ENCODE measurements around the gene KIF5C.

DNA sequence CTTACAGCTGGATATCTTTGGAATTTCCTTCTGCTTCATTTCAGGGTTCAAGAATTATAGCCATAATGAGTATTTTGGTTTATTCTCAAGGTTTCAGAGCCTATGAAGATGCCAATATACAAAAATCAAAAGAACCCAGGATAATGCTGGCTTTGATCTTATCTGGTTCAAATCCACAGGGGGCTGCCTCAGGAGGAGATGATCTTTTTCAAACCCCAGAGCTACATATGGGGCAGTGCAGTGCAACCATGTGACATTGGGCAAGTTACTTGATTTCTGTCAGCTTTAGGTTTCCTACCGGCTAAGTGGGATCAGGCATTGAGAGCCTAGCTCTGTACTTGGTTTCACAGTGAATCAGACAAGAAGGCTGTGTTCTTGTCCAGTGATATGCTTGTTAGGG, 140.5 kb downstream of the KIF5C start:
- TF ChIP-seq, protein P1, sequence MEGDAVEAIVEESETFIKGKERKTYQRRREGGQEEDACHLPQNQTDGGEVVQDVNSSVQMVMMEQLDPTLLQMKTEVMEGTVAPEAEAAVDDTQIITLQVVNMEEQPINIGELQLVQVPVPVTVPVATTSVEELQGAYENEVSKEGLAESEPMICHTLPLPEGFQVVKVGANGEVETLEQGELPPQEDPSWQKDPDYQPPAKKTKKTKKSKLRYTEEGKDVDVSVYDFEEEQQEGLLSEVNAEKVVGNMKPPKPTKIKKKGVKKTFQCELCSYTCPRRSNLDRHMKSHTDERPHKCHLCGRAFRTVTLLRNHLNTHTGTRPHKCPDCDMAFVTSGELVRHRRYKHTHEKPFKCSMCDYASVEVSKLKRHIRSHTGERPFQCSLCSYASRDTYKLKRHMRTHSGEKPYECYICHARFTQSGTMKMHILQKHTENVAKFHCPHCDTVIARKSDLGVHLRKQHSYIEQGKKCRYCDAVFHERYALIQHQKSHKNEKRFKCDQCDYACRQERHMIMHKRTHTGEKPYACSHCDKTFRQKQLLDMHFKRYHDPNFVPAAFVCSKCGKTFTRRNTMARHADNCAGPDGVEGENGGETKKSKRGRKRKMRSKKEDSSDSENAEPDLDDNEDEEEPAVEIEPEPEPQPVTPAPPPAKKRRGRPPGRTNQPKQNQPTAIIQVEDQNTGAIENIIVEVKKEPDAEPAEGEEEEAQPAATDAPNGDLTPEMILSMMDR (conservative IDR thresholded peaks at IDR 0.05; ENCODE audit: low read depth in 2 of 2): no peak
- TF ChIP-seq POLR2AphosphoS5 (IDR thresholded peaks at IDR 0.05; ENCODE audit: low read depth): no peak
- no peak for TF ChIP-seq JUNB (IDR thresholded peaks at IDR 0.05; ENCODE audit: unreplicated experiment)
- TF ChIP-seq ZNF114 (CRISPR knock-in tag; IDR thresholded peaks at IDR 0.05): no peak
- TF ChIP-seq, protein P2, sequence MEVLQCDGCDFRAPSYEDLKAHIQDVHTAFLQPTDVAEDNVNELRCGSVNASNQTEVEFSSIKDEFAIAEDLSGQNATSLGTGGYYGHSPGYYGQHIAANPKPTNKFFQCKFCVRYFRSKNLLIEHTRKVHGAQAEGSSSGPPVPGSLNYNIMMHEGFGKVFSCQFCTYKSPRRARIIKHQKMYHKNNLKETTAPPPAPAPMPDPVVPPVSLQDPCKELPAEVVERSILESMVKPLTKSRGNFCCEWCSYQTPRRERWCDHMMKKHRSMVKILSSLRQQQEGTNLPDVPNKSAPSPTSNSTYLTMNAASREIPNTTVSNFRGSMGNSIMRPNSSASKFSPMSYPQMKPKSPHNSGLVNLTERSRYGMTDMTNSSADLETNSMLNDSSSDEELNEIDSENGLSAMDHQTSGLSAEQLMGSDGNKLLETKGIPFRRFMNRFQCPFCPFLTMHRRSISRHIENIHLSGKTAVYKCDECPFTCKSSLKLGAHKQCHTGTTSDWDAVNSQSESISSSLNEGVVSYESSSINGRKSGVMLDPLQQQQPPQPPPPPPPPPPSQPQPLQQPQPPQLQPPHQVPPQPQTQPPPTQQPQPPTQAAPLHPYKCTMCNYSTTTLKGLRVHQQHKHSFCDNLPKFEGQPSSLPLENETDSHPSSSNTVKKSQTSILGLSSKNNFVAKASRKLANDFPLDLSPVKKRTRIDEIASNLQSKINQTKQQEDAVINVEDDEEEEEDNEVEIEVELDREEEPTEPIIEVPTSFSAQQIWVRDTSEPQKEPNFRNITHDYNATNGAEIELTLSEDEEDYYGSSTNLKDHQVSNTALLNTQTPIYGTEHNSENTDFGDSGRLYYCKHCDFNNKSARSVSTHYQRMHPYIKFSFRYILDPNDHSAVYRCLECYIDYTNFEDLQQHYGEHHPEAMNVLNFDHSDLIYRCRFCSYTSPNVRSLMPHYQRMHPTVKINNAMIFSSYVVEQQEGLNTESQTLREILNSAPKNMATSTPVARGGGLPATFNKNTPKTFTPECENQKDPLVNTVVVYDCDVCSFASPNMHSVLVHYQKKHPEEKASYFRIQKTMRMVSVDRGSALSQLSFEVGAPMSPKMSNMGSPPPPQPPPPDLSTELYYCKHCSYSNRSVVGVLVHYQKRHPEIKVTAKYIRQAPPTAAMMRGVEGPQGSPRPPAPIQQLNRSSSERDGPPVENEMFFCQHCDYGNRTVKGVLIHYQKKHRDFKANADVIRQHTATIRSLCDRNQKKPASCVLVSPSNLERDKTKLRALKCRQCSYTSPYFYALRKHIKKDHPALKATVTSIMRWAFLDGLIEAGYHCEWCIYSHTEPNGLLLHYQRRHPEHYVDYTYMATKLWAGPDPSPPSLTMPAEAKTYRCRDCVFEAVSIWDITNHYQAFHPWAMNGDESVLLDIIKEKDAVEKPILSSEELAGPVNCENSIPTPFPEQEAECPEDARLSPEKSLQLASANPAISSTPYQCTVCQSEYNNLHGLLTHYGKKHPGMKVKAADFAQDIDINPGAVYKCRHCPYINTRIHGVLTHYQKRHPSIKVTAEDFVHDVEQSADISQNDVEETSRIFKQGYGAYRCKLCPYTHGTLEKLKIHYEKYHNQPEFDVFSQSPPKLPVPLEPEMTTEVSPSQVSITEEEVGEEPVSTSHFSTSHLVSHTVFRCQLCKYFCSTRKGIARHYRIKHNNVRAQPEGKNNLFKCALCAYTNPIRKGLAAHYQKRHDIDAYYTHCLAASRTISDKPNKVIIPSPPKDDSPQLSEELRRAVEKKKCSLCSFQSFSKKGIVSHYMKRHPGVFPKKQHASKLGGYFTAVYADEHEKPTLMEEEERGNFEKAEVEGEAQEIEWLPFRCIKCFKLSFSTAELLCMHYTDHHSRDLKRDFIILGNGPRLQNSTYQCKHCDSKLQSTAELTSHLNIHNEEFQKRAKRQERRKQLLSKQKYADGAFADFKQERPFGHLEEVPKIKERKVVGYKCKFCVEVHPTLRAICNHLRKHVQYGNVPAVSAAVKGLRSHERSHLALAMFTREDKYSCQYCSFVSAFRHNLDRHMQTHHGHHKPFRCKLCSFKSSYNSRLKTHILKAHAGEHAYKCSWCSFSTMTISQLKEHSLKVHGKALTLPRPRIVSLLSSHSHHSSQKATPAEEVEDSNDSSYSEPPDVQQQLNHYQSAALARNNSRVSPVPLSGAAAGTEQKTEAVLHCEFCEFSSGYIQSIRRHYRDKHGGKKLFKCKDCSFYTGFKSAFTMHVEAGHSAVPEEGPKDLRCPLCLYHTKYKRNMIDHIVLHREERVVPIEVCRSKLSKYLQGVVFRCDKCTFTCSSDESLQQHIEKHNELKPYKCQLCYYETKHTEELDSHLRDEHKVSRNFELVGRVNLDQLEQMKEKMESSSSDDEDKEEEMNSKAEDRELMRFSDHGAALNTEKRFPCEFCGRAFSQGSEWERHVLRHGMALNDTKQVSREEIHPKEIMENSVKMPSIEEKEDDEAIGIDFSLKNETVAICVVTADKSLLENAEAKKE (CRISPR knock-in tag; IDR thresholded peaks at IDR 0.05): no peak
- no peak for TF ChIP-seq EZH2 (IDR thresholded peaks at IDR 0.05; ENCODE audit: low read depth, unreplicated experiment)
- no peak for TF ChIP-seq EZH2phosphoT487 (IDR thresholded peaks at IDR 0.05; ENCODE audit: unreplicated experiment)
- TF ChIP-seq, protein P3, sequence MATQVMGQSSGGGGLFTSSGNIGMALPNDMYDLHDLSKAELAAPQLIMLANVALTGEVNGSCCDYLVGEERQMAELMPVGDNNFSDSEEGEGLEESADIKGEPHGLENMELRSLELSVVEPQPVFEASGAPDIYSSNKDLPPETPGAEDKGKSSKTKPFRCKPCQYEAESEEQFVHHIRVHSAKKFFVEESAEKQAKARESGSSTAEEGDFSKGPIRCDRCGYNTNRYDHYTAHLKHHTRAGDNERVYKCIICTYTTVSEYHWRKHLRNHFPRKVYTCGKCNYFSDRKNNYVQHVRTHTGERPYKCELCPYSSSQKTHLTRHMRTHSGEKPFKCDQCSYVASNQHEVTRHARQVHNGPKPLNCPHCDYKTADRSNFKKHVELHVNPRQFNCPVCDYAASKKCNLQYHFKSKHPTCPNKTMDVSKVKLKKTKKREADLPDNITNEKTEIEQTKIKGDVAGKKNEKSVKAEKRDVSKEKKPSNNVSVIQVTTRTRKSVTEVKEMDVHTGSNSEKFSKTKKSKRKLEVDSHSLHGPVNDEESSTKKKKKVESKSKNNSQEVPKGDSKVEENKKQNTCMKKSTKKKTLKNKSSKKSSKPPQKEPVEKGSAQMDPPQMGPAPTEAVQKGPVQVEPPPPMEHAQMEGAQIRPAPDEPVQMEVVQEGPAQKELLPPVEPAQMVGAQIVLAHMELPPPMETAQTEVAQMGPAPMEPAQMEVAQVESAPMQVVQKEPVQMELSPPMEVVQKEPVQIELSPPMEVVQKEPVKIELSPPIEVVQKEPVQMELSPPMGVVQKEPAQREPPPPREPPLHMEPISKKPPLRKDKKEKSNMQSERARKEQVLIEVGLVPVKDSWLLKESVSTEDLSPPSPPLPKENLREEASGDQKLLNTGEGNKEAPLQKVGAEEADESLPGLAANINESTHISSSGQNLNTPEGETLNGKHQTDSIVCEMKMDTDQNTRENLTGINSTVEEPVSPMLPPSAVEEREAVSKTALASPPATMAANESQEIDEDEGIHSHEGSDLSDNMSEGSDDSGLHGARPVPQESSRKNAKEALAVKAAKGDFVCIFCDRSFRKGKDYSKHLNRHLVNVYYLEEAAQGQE (IDR thresholded peaks at IDR 0.05; ENCODE audit: unreplicated experiment): no peak
- TF ChIP-seq ZNF331 (CRISPR knock-in tag; IDR thresholded peaks at IDR 0.05; ENCODE audit: low read depth): no peak
- no peak for TF ChIP-seq CREB1 (CRISPR knock-in tag; IDR thresholded peaks at IDR 0.05; ENCODE audit: low read depth)

Measured in GM23338 (cell line).